Measurements from ENCODE around the gene SDSL.

- no peak for TF ChIP-seq CTCF (IDR thresholded peaks at IDR 0.05)
- TF ChIP-seq POLR2A (IDR thresholded peaks at IDR 0.05): no peak
Measured at GRCh38 chr12:113485330-113485729, 63.1 kb downstream of the SDSL start.
